ENCODE measurements around the gene ZPR1.
"Not testable (repeated sequence)": the region's sequence is repeated elsewhere in the genome, so short reads cannot be mapped to it uniquely, and the experiment has no call there.

ZPR1 gene

DNA sequence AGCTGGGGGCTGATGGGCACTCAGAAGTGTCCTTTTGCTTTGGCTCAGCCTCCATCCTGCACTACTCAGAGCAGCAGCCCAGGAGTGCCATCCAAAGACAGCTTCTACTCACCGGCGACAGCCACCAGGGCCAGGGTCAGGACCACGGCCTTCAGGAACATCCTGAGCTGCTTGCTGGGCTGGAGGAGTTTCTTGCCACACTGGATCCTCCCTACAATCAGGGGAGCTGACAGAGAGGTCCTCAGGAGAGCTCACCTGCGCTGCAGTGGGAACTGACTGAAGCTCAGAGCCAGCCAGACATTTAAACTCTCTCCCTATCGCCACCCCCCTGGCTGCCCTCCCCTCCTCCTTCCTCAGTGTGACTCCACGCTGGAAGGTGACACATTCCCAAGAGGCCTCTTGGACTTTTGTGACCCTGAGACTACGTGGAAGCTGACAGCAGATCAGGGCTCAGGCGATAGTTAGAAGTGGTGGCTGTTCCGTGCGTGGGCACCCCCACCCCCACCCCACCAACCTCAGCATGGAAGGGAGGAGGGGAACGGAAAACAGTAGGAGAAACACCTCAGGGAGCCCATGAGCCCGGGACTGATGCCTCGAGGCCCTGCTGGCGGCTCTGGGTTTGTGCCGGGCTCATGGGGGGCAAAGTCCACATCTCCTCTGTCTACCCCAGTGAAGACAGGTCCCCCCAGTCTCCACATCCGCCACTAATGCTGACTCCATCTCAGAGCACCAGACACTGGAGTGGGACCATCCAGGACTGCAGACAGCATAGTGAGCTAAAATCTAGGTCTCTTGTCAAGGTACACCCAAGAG is 35.4 kb upstream of the ZPR1 start, which contains the start of gene APOA4:
Gene APOA4 (minus strand): TSS at position 274 of the 813 bp plus-strand sequence. CDS start 113 bp downstream, at position 161.
- in situ Hi-C loops (cut with MboI; ENCODE audit: low sequenced_read_pairs) = no loop called here

- in situ Hi-C loops (cut with MboI; ENCODE audit: low sequenced_read_pairs) = no loop called here
These were observed 34.8 kb upstream of the ZPR1 start for GRCh38 chr11:116822575-116822974.

GRCh38 chr11:116821050-116821918 is 33.5 kb upstream of the ZPR1 start:
- in situ Hi-C loops (cut with MboI; ENCODE audit: low sequenced_read_pairs) = no loop called here

- in situ Hi-C loops (cut with MboI; ENCODE audit: low sequenced_read_pairs) = no loop called here
These were observed 31.2 kb upstream of the ZPR1 start for GRCh38 chr11:116819049-116819448.

DNA sequence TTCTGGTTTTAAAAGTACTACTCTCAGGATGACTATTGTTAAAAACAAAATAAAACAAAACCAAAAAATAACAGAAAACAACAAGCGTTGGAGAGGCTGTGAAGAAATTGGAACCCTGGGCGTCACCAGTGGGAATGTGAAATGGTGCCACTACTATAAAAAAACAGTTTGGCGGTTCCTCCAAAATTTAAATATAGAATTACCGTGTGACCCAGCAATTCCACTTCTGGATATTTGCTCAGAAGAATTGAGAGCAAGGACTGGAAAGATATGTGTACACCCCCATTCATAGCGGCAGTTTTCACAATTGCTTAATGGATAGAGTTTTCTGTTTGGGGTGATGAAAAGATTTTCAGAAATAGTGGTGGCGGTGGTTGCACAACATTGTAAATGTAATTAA is 26.7 kb upstream of the ZPR1 start:
- in situ Hi-C loops (cut with MboI; ENCODE audit: low sequenced_read_pairs) = no loop called here

- in situ Hi-C loops (cut with MboI; ENCODE audit: low sequenced_read_pairs) = no loop called here
These were observed 26.1 kb upstream of the ZPR1 start for GRCh38 chr11:116813781-116814471.

- in situ Hi-C loops (cut with MboI; ENCODE audit: low sequenced_read_pairs) = no loop called here
These were observed 25.3 kb upstream of the ZPR1 start for GRCh38 chr11:116813170-116813569.

GRCh38 chr11:116812109-116812508 is 24.3 kb upstream of the ZPR1 start:
- in situ Hi-C loops (cut with MboI; ENCODE audit: low sequenced_read_pairs) = no loop called here

DNA sequence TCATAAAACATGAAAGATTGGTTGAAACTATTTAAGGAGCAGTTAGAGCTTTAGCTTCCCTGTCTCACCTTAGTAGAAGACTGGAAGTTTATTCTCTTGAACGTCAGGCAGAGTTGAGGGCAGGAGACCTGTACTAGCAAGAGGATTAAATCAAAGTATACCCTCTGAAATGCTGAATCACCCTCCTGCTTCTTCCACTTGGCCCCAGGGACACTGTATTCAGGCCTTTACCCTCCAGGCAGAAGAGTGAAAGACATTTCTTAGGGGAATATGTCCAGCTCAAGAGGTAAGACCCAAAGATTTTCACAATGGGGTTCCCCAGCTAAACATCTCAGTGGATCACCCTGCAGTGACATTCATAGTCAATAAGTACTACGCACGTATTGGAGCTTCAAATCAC is 23.4 kb upstream of the ZPR1 start:
- in situ Hi-C loops (cut with MboI; ENCODE audit: low sequenced_read_pairs) = no loop called here

DNA sequence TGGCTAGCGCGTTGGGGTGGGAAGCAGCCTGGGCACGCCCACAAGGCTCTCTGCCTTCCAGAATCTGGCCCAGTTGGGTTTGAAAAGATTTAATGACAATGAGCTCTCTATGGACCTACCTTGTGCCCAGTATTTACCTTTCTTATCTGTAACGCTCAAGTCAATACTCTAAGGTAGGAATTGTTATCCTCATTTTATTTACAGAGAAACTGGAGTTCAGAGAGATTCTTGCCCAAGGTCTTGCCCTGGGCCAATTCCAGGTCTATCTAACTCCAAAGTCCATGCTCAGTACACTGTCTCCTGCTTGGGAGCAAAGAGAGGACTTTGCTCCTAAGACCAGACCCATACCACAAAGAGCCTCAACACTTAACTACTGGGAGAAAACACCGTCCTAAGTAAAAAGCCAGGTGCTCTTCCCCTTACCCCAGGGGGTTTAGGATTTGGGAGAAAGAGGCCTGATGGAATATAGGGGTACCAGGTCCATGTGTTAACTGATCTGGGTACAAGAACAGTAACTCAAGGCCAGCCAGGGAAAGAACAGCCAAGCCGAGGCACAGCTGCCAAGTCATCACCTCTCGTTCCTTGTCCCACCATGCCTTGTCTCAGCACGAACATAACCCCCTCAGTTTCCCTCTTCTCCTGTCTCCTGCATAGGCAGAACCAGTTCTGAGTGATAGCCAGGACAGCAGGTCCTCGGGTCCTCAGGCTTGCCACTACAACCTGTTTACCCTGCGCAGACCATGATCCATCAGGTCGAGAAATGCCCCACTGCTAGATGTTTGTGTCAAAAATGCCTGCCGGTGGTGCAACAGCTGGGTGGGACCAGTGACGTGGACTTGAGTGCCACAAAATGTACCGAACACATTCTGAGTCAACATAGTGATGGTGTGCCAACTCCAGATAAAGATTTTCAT is 20.7 kb upstream of the ZPR1 start:
- in situ Hi-C loops (cut with MboI; ENCODE audit: low sequenced_read_pairs) = no loop called here

DNA sequence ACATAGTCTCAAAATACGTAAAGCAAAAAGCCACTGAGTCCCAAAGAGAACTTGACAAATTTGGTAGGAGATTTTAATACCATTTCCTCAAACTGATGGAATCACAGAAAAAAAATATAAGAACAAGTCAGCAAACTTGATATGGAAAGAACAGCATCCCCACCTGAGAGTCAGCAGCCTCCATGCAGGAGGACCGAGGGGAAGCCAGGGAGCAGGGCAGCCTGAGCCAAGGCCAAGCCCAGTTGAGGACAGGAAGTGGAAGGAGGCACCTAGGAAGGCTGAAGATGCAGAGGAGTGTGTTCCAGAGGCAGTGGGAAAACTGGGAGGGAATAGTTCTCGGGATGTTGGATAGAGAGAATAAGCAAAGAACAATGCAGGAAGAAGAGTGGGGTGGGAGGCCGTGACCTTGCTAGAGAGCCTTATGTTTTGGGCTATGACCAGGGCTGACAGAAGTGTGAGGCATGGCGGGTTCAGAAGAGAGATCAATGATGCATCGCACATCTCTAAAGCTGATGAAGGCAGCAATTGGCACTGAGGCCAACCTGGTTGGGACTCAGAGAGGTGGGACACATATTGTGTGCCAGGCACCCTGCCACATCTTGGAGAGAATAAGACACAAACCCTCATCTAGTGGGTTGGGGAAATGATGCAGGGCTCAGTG is 19.9 kb upstream of the ZPR1 start:
- in situ Hi-C loops (cut with MboI; ENCODE audit: low sequenced_read_pairs) = no loop called here

DNA sequence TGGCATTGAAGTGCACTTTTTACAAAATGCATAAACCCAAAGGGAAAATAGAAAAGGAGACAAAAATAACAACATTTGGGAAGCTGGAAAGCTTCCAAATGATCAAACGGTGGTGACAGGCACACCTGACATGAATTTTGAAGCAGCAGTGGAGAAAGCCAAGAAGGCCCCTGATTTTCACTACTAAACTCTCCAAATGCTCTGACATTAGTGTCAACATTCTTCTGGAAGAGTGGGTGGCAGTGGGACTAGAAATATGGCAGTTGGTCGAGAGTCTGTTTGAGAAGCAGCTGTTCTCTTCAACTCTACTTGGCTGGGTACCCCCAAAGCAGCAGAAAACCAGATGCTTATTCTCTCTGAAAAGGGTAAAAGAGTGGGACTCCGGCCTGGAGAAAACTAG is 16.2 kb upstream of the ZPR1 start:
- in situ Hi-C loops (cut with MboI; ENCODE audit: low sequenced_read_pairs) = no loop called here

GRCh38 chr11:116801662-116802061 is 13.8 kb upstream of the ZPR1 start:
- in situ Hi-C loops (cut with MboI; ENCODE audit: low sequenced_read_pairs) = not testable (repeated sequence)

- in situ Hi-C loops (cut with MboI; ENCODE audit: low sequenced_read_pairs) = no loop called here
These were observed 12.8 kb upstream of the ZPR1 start for GRCh38 chr11:116800610-116801009.

- in situ Hi-C loops (cut with MboI; ENCODE audit: low sequenced_read_pairs) = no loop called here
These were observed 10.5 kb upstream of the ZPR1 start for GRCh38 chr11:116798368-116798767.

DNA sequence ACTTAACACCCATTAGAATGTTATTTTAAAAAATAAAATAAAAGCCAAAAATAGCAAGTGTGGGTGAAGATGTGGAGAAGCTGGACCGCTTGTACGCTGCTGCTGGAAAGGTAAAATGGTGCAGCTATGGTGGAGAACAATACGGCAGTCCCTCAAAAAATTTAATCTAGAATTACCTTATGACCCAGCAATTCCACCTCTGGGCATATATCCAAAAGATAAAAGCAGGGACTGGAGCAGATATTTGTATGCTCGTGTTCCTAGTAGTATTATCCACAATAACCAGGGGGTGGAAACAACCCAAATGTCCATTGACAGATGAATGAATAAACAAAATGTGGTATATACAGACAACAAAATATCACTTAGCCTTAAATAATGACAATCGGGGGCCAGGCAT is 10.0 kb upstream of the ZPR1 start:
- in situ Hi-C loops (cut with MboI; ENCODE audit: low sequenced_read_pairs) = no loop called here

DNA sequence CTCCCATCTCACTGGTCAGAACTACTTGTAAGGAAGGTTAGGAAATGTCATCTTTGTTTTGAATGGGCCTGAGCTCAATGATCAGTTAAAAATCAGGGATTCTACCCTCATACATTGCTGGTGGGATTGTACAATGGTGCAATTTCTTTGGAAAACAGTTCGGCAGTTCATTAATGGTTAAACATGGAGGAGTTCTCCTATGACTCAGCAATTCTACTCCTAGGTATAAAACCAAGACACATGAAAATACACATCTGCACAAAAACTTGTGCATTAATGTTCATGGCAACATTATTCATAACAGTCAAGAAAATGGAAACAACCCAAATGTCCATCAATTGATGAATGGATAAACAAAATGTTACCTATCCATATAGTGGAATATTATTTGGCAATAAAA is 8.7 kb upstream of the ZPR1 start:
- in situ Hi-C loops (cut with MboI; ENCODE audit: low sequenced_read_pairs) = no loop called here

GRCh38 chr11:116794851-116795250 is 7.0 kb upstream of the ZPR1 start:
- in situ Hi-C loops (cut with MboI; ENCODE audit: low sequenced_read_pairs) = no loop called here

- in situ Hi-C loops (cut with MboI; ENCODE audit: low sequenced_read_pairs) = no loop called here
These were observed 5.9 kb upstream of the ZPR1 start for GRCh38 chr11:116793772-116794097.

Data from HL-60/S4 (cell line).